A549 treated with ZK216348 at 1 μM for 4 hours (cell line): ENCODE data around the gene CXorf58. TPM values are rescaled to one million over a fixed set of nuclear protein-coding genes. Genes with fewer than 3 reads are reported as not detected.

Source experiments
- total RNA-seq: library from RNA; stranded (reverse); fragments of 200-300 nt; extraction: Qiagen RNA extraction; gene quantifications from 5 replicates; pipeline ENCODE4 v1.2.3, GENCODE V29; 2022; ENCODE audit warnings: low read depth

The CXorf58 gene
- 0.14 to 0.24 TPM (median 0.18 TPM) in 5 replicates for total RNA-seq

DNA sequence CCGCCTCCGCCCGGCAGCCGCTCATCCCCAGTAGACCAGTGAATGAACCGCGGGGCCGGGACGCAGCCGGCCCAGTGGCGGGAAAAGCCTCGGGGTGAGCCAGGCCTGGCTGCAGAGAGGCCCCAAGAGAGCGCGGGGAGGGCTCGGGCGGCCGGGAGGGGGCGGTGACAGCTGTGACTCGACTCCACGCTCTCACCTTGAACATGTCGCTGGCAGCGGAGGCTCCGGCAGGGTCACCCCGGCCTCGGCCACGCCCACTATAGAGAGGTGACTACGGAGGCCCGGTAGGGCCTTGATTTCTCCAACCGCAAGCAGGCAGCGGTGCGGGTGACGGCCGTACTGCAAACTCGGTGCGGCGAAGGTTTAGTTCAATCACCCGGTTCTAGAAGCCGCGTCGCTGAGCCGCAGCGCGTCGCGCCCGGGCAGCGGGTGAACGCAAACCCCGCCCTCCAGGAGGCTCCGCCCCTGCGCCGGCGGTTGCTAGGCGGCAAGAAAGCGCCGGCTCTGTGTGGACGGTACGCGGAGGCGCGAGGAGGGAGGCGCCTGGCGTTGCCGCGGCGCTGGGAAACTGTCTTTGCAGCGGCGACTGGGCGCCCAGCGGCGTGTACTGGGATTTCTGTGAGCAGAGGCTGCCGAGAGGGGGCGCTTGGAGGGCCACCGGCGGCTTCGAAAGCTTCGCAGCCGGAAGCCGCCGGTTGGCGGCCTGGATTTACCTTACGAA is at the start of gene CXorf58, which contains the start of gene APOO:
TSS of gene CXorf58 (plus strand) at position 509 of the 721 bp plus-strand sequence. CDS start 2,297 bp downstream, outside the sequence.
TSS of gene APOO (minus strand) at position 441 of the 721 bp plus-strand sequence. CDS start at position 205, 236 bp downstream.

Other genes with a start within 250 kb of the CXorf58 start
- 256 to 296 TPM (median 270 TPM) in 5 replicates for gene PRDX4, start 240.5 kb upstream of the CXorf58 start, total RNA-seq
- gene ACOT9, start 164.7 kb upstream of the CXorf58 start, total RNA-seq: 90.9 to 101 TPM (median 97.2 TPM) in 5 replicates
- 328 to 528 TPM (median 431 TPM) in 5 replicates for gene SAT1, start 124.8 kb upstream of the CXorf58 start, total RNA-seq
- 27.5 to 37.2 TPM (median 34.5 TPM) in 5 replicates for gene APOO, start 68 bp upstream of the CXorf58 start, total RNA-seq
- 2.3 to 4.3 TPM (median 3.8 TPM) in 5 replicates for gene KLHL15, start 119.2 kb downstream of the CXorf58 start, total RNA-seq
- gene EIF2S3, start 146.9 kb downstream of the CXorf58 start, total RNA-seq: 115 to 205 TPM (median 146 TPM) in 5 replicates
- gene ZFX, start 241.7 kb downstream of the CXorf58 start, total RNA-seq: 8.5 to 10.3 TPM (median 9.2 TPM) in 5 replicates